Hepatocyte (in vitro differentiated cells): ENCODE measurements around the gene USP11. TPM values are rescaled to one million over a fixed set of nuclear protein-coding genes. Genes with fewer than 3 reads are reported as not detected.

Experiments used
- DNase-seq: peaks from one replicate; pipeline ENCODE4 v3.0.0-alpha.2; 2016; ENCODE audit warnings: low spot score
- H2AFZ ChIP-seq: fragments of 200-600 bp; sonication (generic); 2 replicates; pipeline ENCODE4 v1.6.0; 2016; ENCODE audit warnings: antibody characterized with exemption, mild to moderate bottlenecking
- H3K27ac ChIP-seq: fragments of 200-600 bp; sonication (generic); 2 replicates; pipeline ENCODE4 v1.5.1; 2016; ENCODE audit warnings: mild to moderate bottlenecking
- H3K27me3 ChIP-seq: fragments of 200-600 bp; sonication (generic); 2 replicates; pipeline ENCODE4 v1.6.1; 2016
- H3K36me3 ChIP-seq: fragments of 200-600 bp; sonication (generic); replicated peaks from 2 replicates; pipeline ENCODE4 v1.5.1; 2016; ENCODE audit warnings: low read depth; ENCODE audit not compliant: insufficient read depth
- H3K4me1 ChIP-seq: fragments of 200-600 bp; sonication (generic); 2 replicates; pipeline ENCODE4 v1.5.1; 2016; ENCODE audit warnings: mild to moderate bottlenecking, moderate library complexity; ENCODE audit not compliant: insufficient read depth
- H3K4me2 ChIP-seq: fragments of 200-600 bp; sonication (generic); 2 replicates; pipeline ENCODE4 v1.6.0; 2016
- H3K4me3 ChIP-seq: fragments of 200-600 bp; sonication (generic); 2 replicates; pipeline ENCODE4 v1.5.1; 2016; ENCODE audit warnings: mild to moderate bottlenecking
- H3K79me2 ChIP-seq: fragments of 200-600 bp; sonication (generic); 2 replicates; pipeline ENCODE4 v1.6.0; 2017; ENCODE audit warnings: mild to moderate bottlenecking
- H3K9me2 ChIP-seq: fragments of 200-600 bp; sonication (generic); replicated peaks from 2 replicates; pipeline ENCODE4 v1.6.0; 2017; ENCODE audit warnings: mild to moderate bottlenecking; ENCODE audit not compliant: insufficient read depth
- H3K9me3 ChIP-seq: fragments of 200-600 bp; sonication (generic); 2 replicates; pipeline ENCODE4 v1.5.1; 2016; ENCODE audit warnings: low read depth, mild to moderate bottlenecking
- H4K20me1 ChIP-seq: fragments of 200-600 bp; sonication (generic); 2 replicates; pipeline ENCODE4 v1.6.0; 2016; ENCODE audit warnings: mild to moderate bottlenecking; ENCODE audit not compliant: insufficient read depth, poor library complexity, severe bottlenecking
- CTCF ChIP-seq: fragments of 200-600 bp; sonication (generic); IDR thresholded peaks from 2 replicates; pipeline ENCODE4 v1.5.1; 2016; ENCODE audit warnings: antibody characterized with exemption, mild to moderate bottlenecking; ENCODE audit not compliant: poor library complexity
- EZH2 ChIP-seq: fragments of 200-600 bp; sonication (generic); IDR thresholded peaks from 2 replicates; pipeline ENCODE4 v1.6.1; 2016; ENCODE audit warnings: antibody characterized with exemption, mild to moderate bottlenecking, borderline replicate concordance
- EZH2phosphoT487 ChIP-seq: fragments of 200-600 bp; sonication (generic); IDR thresholded peaks from one replicate; pipeline ENCODE4 v1.6.1; 2018; ENCODE audit warnings: antibody characterized with exemption, mild to moderate bottlenecking, low read depth, moderate library complexity; ENCODE audit not compliant: unreplicated experiment, severe bottlenecking
- WGBS: methylation state at CpG from one replicate; pipeline ENCODE4 v1.1.6; 2016; ENCODE audit warnings: low lambda C conversion rate; ENCODE audit errors: missing lambda C conversion rate; 5-methylcytosine and 5-hydroxymethylcytosine counted together
- polyA plus RNA-seq: library from polyadenylated mRNA; unstranded; fragments of >200 nt; fragmentation: Nextera tagmentation; extraction: Ambion mirVana; gene quantifications from 2 replicates; pipeline ENCODE4 v1.2.1, GENCODE V29; 2016
- total RNA-seq: library from RNA; depleted of rRNA; stranded (reverse); fragments of >200 nt; gene quantifications from 2 replicates; pipeline ENCODE4 v1.2.3, GENCODE V29; 2014

USP11 gene
- total and polyA plus RNA-seq, 2 experiments from 2014 or later: 89.2 to 199 TPM

- Histone ChIP-seq H3K9me3 (no peaks in the 10 kb centered on the region), H3K36me3 (no peaks in the 10 kb centered on the region), H3K79me2 (peaks cover 45% of the 10 kb centered on the region), H2AFZ (no peak overlapping the region), H3K27ac (no peak overlapping the region), H3K27me3 (no peaks in the 10 kb centered on the region), H3K4me2 (no peak overlapping the region), H3K4me3 (no peak overlapping the region), H3K4me1 (peaks cover 16% of the 10 kb centered on the region), H3K9me2 (no peaks in the 10 kb centered on the region), H4K20me1 (peaks cover 44% of the 10 kb centered on the region)
- WGBS: 85% methylated on average over 4 of the region's 4 CpGs
- no peak for DNase-seq
- TF ChIP-seq EZH2: no peak
- no peak for TF ChIP-seq EZH2phosphoT487
- TF ChIP-seq CTCF: no peak
These were observed 11.1 kb upstream of the USP11 start for GRCh38 chrX:47221756-47222155.

GRCh38 chrX:47222751-47223350 is 10.0 kb upstream of the USP11 start:
- no peaks in the 10 kb centered on the region for H3K36me3 ChIP-seq
- WGBS: 91% methylated on average over 10 of the region's 10 CpGs
- H3K9me3 ChIP-seq: no peaks in the 10 kb centered on the region
- peaks cover 13% of the 10 kb centered on the region for H3K4me1 ChIP-seq
- no peak overlapping the region for H3K27ac ChIP-seq
- peaks cover 45% of the 10 kb centered on the region for H3K79me2 ChIP-seq
- H3K9me2 ChIP-seq: no peaks in the 10 kb centered on the region
- H4K20me1 ChIP-seq: peaks cover 44% of the 10 kb centered on the region
- DNase-seq: no peak
- H3K4me2 ChIP-seq: no peak overlapping the region
- H3K27me3 ChIP-seq: no peaks in the 10 kb centered on the region
- H3K4me3 ChIP-seq: no peak overlapping the region
- no peak for TF ChIP-seq CTCF
- TF ChIP-seq EZH2phosphoT487: no peak
- TF ChIP-seq EZH2: no peak
- H2AFZ ChIP-seq: no peak overlapping the region

GRCh38 chrX:47223476-47224250 is 9.1 kb upstream of the USP11 start:
- no peak overlapping the region for H2AFZ ChIP-seq
- H3K4me2 ChIP-seq: no peak overlapping the region
- peaks cover 13% of the 10 kb centered on the region for H3K4me1 ChIP-seq
- H3K27me3 ChIP-seq: no peaks in the 10 kb centered on the region
- no peak overlapping the region for H3K4me3 ChIP-seq
- WGBS: 98% methylated on average over 13 of the region's 13 CpGs
- peaks cover 44% of the 10 kb centered on the region for H3K79me2 ChIP-seq
- DNase-seq: no peak
- H3K36me3 ChIP-seq: no peaks in the 10 kb centered on the region
- H3K9me2 ChIP-seq: no peaks in the 10 kb centered on the region
- H4K20me1 ChIP-seq: peaks cover 44% of the 10 kb centered on the region
- H3K27ac ChIP-seq: no peak overlapping the region
- no peak for TF ChIP-seq EZH2
- no peak for TF ChIP-seq EZH2phosphoT487
- no peak for TF ChIP-seq CTCF
- H3K9me3 ChIP-seq: no peaks in the 10 kb centered on the region
